HG02798 (cell line): Measurements from ENCODE around the gene ATXN7L1.
"Not testable (repeated sequence)": the region's sequence is repeated elsewhere in the genome, so short reads cannot be mapped to it uniquely, and the experiment has no call there.

Experiments
- ATAC-seq: cut with Tn5 transposase; IDR thresholded peaks from one replicate; pipeline ENCODE4 v1.9.1; 2021; ENCODE audit warnings: mild to moderate bottlenecking; ENCODE audit not compliant: unreplicated experiment, poor library complexity

ATXN7L1 gene

GRCh38 chr7:105862276-105862675 lies 14.1 kb downstream of the ATXN7L1 start:
- no peak for ATAC-seq

- ATAC-seq = no peak
Measured at GRCh38 chr7:105861224-105861623, 15.2 kb downstream of the ATXN7L1 start.

DNA sequence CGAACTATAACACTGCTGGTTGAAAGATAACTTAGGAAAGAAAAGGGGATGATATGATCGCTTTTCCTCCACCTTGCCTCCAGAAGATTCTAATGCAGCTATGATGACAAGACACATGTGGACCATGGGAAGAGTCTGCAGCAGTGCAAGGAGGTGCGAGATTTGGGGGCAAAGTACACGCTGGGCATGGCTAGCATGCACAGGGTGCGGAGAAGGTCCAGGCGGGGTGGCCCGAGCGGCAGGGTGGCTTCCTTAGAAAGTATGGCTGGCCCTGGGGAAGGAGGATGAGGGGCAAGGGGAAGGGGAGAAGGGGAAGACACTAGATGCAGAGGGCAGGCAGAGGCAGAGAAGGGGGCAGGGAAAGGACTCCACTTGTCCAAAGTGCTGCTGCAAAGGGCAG lies 15.6 kb downstream of the ATXN7L1 start:
- ATAC-seq = no peak

DNA sequence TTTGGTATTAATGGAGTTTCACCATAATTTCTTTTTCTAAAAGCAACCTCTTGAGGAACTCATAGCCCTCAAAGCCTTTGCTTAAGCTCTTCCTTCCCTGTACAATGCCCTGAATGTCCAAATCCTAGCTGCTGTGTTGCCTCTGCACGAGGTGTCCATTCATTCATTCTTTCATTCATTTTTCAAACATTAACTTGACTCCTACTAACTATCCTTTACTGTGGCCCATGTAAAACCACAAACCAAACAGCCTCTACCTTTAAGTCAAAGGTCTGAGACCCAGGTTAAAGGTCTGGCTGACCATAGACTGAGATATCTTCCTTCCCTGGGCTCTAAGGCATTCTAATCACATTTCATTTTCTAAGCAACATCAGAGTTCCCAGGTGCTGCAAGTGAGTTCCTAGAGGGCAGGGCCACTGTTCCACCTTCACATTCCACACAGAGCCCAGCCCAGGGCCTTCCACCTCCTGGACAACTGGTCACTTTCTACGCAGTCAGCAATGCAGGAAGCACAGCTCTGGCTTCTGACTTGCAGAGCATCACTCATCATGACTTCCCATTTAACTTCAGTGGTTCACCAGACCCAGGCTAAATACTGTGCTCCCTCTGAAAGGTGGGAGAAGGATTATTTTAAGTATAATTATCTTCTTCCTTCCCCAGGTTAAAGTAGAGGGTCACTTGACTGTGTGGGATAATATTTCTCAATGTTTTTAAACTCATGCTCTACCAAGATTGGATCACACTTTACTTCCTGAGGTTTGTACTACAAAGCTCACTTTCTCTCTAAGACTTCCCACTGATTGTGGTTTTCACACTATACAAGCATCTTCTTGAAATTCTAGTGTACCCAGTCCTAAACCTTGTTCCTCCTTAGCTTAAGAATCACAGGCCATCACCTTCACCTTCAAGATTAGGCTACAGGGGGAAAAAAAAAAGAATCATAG lies 19.1 kb downstream of the ATXN7L1 start:
- ATAC-seq = no peak

- ATAC-seq = no peak
Measured at GRCh38 chr7:105854498-105854897, 21.9 kb downstream of the ATXN7L1 start.

GRCh38 chr7:105853931-105854419 lies 22.4 kb downstream of the ATXN7L1 start:
- no peak for ATAC-seq

- no peak for ATAC-seq
Measured at GRCh38 chr7:105851064-105851463, 25.3 kb downstream of the ATXN7L1 start.

- no peak for ATAC-seq
Measured at GRCh38 chr7:105849122-105849855, 27.1 kb downstream of the ATXN7L1 start.

- ATAC-seq = no peak
Measured at GRCh38 chr7:105846404-105846803, 30.0 kb downstream of the ATXN7L1 start.

- ATAC-seq = not testable (repeated sequence)
Measured at GRCh38 chr7:105844681-105845080, 31.7 kb downstream of the ATXN7L1 start.

DNA sequence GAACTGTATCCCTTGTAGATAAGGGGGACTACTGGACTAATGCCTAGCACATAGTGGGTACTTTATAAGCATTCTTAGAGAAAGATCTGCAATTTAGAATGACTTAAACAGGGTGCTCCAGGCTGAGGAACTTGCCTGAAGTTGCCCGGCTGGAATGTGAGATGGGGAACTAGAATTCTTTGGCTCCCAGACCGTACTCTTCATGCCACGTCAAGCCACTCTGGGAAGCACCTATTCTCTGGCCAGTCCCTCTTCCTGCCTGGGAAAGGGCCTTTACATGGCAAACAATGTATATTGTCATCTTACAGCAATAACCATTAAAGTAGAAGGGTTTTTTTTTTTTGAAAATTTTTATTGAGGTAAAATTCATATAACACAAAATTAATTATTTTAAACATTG lies 34.5 kb downstream of the ATXN7L1 start:
- no peak for ATAC-seq

DNA sequence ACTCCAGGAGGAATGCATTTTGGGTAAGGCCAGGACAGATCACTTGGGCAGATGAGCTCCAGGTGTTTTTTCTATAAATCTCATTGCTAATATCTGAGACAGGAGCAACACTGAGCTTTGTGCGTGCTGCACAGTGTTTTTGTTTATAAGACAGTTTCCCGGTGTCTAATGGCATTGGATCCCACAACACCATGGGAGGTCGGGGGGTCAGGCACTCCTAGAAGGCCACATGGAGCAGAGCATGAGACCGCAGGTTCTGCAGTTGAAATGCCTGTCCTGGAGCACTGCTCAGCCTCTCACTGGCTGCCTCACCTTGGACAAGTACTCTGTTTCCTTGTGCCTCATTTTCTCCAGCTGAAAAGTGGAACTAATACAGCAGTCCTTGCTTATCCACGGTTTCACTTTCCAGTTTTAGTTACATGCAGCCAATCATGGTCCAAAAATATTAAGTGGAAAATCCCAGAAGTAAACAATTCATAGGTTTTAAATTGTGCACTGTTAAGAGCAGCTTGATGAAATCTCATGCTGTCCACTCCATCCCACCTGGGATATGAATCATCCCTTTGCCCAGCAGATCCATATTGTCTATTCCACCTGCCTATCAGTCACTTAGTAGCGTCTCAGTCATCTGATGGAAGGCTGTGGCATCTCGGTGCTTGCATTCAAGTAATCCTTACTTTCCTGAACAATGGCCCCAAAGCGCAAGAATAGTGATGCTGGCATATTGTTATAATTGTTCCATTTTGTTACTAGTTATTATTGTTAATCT lies 35.2 kb downstream of the ATXN7L1 start:
- no peak for ATAC-seq

GRCh38 chr7:105839266-105839665 lies 37.1 kb downstream of the ATXN7L1 start:
- no peak for ATAC-seq

GRCh38 chr7:105838627-105839231 lies 37.7 kb downstream of the ATXN7L1 start:
- no peak for ATAC-seq

GRCh38 chr7:105837765-105838626 lies 38.4 kb downstream of the ATXN7L1 start:
- no peak for ATAC-seq

- no peak for ATAC-seq
Measured at GRCh38 chr7:105835441-105835840, 41.0 kb downstream of the ATXN7L1 start.

DNA sequence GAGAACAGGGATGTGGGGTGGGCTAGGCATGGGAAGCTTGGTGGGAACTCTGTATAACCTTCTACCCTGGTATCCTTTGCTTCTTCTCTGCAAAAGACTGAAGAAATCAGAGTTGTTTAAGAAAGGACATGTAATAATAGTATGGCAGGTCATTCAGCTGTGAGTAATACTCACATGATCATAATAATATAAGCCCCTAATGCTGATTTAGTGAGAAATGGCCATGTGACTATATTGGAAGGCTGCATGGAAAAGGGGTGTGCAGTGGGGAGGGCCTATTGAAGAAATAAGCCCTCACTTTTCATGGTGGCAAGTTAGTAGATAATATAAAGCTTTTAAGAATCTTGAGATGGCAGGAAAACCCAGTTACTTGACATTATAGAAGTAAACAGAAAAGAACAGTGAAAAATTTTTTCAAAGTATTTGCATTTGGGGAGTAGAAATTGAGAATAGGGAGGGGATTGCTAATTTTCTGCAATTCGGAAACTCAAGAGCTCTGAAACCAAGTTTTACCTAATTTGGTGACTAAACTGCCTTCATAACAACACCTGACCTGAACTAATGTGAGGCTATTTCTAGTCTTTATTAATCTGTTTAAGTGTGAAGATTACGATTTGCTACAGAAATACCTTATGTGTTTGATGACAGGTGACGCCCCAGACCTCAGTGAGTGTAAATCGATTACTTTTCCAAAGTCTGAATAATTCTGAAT lies 44.4 kb downstream of the ATXN7L1 start:
- ATAC-seq = no peak

DNA sequence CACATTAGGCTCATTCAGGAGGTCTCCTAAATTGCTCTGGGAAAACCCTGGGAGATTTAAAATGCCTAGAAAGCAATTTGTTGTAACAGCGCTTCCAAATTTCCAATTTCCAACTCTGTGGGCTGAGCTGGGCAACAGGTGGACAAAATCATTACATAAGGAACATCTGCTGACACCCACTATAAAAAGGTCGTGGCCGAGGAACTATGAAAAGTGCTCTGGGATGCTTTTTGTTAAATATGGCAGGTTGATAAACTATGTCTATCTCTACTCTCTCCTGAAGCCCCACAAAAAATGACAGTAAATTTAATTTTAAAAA lies 45.1 kb downstream of the ATXN7L1 start:
- ATAC-seq = no peak
